LNCaP clone FGC (cell line): ENCODE measurements around the gene ITIH4.

Experiments used
- DNase-seq: peaks from one replicate; pipeline ENCODE4 v3.0.0-alpha.2; 2011; ENCODE audit warnings: low read depth
- H3K4me3 ChIP-seq: 2 replicates; pipeline ENCODE4 v1.5.1; 2011; ENCODE audit warnings: mild to moderate bottlenecking, low read depth, low read length, control low read depth
- TF ChIP-seq, protein P1 (sequence below): IDR thresholded peaks from 2 replicates; pipeline ENCODE4 v1.5.1; 2012; ENCODE audit warnings: mild to moderate bottlenecking; ENCODE audit not compliant: control insufficient read depth, insufficient read depth; ENCODE audit errors: extremely low read depth

The ITIH4 gene

DNA sequence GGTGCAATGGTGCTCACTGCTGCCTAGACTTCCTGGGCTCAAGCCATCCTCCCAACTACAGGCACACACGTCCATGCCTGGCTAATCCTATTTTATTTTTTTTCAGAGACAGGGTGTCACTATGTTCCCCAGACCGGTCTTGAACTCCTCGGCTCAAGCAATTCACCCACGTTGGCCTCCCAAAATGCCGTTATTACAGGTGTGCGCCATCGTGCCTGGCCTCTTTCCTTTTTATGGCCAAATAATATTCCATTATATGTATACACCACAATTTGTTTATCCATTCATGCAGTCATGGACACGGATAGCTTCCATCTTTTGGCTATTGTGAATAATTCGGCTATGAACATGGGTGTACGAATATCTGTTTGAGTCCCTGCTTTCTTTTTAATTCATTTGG, 58.8 kb downstream of the ITIH4 start:
- peak overlapping the region; percentile 65 for H3K4me3 ChIP-seq
- TF ChIP-seq, protein P1, sequence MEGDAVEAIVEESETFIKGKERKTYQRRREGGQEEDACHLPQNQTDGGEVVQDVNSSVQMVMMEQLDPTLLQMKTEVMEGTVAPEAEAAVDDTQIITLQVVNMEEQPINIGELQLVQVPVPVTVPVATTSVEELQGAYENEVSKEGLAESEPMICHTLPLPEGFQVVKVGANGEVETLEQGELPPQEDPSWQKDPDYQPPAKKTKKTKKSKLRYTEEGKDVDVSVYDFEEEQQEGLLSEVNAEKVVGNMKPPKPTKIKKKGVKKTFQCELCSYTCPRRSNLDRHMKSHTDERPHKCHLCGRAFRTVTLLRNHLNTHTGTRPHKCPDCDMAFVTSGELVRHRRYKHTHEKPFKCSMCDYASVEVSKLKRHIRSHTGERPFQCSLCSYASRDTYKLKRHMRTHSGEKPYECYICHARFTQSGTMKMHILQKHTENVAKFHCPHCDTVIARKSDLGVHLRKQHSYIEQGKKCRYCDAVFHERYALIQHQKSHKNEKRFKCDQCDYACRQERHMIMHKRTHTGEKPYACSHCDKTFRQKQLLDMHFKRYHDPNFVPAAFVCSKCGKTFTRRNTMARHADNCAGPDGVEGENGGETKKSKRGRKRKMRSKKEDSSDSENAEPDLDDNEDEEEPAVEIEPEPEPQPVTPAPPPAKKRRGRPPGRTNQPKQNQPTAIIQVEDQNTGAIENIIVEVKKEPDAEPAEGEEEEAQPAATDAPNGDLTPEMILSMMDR: no peak
- no peak for DNase-seq

GRCh38 chr3:52771334-52771681, 59.2 kb downstream of the ITIH4 start:
- H3K4me3 ChIP-seq: peak overlapping the region; percentile 65
- DNase-seq: no peak
- TF ChIP-seq, protein P1: no peak

DNA sequence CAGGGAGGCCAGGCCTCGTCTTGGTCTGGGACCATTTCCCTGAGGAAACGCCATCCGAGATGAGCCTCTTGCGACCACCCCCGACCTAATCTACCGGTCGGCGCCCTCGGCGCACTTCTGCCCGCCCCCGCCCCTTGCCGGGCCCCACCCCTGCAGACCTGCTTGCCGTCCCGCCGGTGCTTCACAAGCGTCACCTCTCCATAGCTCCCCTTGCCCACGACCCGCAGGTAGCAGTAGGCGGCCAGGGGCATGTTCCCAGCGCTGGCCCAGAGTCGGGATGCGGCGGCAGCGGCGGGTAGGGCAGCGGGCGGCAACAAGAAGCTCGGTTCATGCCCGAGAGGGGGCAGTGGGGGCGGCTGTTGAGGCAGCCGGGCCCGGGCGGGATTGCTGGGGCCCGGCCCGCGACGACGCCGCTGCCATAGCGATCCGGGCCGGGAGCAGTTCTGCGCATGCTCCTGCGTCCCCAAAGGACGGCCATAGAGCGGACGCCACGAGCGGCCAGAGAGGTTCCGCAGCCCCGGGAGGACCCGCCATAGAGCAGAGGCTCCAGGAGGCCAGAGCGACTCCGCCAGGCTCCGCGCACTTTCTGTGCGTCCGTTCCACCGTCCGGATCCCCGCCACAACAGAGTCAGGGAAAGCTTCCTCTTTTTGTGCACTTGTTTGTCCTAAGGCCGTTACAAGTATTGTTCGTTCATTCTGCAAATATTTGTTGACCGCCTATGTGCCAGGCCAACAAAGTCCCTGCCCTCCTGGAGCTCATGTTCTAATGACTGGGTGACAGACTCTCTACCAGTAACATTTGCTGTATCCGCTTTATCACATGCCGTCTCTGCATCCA, 59.8 kb downstream of the ITIH4 start, which contains the start of gene NEK4:
Gene NEK4, minus strand, starts transcription at position 445 of the 838 bp plus-strand sequence. Its CDS starts 194 bp downstream, at position 251.
- peak within 1 kb of the TSS; percentile 65 for H3K4me3 ChIP-seq
- peak; percentile 63 for DNase-seq
- TF ChIP-seq, protein P1: no peak

- no peak for DNase-seq
- H3K4me3 ChIP-seq: peak overlapping the region; percentile 65
- TF ChIP-seq, protein P1: no peak
These were observed 60.6 kb downstream of the ITIH4 start for GRCh38 chr3:52769786-52770455.

DNA sequence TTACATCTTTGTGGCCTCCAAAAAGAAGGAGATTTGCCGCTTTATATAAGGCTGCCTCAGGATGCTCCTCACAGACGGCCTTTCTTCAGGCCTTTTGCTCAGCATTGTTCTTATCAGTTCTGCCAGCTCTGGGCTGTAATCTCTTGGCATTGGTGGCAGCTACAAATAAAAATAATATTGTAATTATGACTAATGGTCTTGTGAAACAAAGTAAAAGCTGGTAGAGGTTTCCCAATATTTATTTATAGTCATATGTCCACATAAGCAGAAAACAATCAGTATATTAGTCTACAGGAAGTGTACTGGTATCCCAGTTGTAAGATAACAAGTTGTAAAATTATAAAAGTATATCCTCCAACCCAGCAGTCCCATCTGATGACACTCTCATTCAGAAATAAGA, 67.0 kb downstream of the ITIH4 start:
- TF ChIP-seq, protein P1: no peak
- peak; percentile 44 for DNase-seq
- no peak overlapping the region for H3K4me3 ChIP-seq
